GM23248 (cell line): ENCODE measurements around the gene RGS14. TPM values are rescaled to one million over a fixed set of nuclear protein-coding genes. Genes with fewer than 3 reads are reported as not detected.

Experiments
- DNase-seq: peaks from one replicate; pipeline ENCODE4 v3.0.0-alpha.2; 2015
- H2AFZ ChIP-seq: fragments of 200-600 bp; sonication (generic); 2 replicates; pipeline ENCODE4 v1.6.1; 2016; ENCODE audit warnings: antibody characterized with exemption
- H3F3A ChIP-seq: fragments of 200-600 bp; sonication (generic); 2 replicates; pipeline ENCODE4 v1.6.1; 2016; ENCODE audit warnings: mild to moderate bottlenecking, antibody characterized with exemption, mixed run types; ENCODE audit not compliant: insufficient read depth
- H3K27ac ChIP-seq: fragments of 200-600 bp; sonication (generic); 2 replicates; pipeline ENCODE4 v1.5.1; 2016; ENCODE audit warnings: mild to moderate bottlenecking
- H3K27me3 ChIP-seq: fragments of 200-600 bp; sonication (generic); replicated peaks from 2 replicates; pipeline ENCODE4 v1.6.1; 2016; ENCODE audit warnings: mild to moderate bottlenecking; ENCODE audit not compliant: insufficient read depth
- H3K36me3 ChIP-seq: fragments of 200-600 bp; sonication (generic); 2 replicates; pipeline ENCODE4 v1.6.1; 2016; ENCODE audit warnings: low read depth, mild to moderate bottlenecking
- H3K4me1 ChIP-seq: fragments of 200-600 bp; sonication (generic); 2 replicates; pipeline ENCODE4 v1.6.1; 2016; ENCODE audit warnings: mild to moderate bottlenecking; ENCODE audit not compliant: insufficient read depth
- H3K4me2 ChIP-seq: fragments of 200-600 bp; sonication (generic); one replicate; pipeline ENCODE4 v1.6.1; 2016; ENCODE audit warnings: mild to moderate bottlenecking; ENCODE audit not compliant: unreplicated experiment
- H3K4me3 ChIP-seq: fragments of 200-600 bp; sonication (generic); 2 replicates; pipeline ENCODE4 v1.5.1; 2016; ENCODE audit warnings: mild to moderate bottlenecking
- H3K79me2 ChIP-seq: fragments of 200-600 bp; sonication (generic); 2 replicates; pipeline ENCODE4 v1.6.1; 2016; ENCODE audit warnings: mild to moderate bottlenecking; ENCODE audit not compliant: insufficient read depth
- H3K9ac ChIP-seq: fragments of 200-600 bp; sonication (generic); 2 replicates; pipeline ENCODE4 v1.6.1; 2016; ENCODE audit warnings: mild to moderate bottlenecking
- H3K9me2 ChIP-seq: fragments of 200-600 bp; sonication (generic); 2 replicates; pipeline ENCODE4 v1.6.1; 2016; ENCODE audit warnings: mixed run types, mild to moderate bottlenecking, moderate library complexity; ENCODE audit not compliant: insufficient read depth
- H3K9me3 ChIP-seq: fragments of 200-600 bp; sonication (generic); one replicate; pipeline ENCODE4 v1.6.1; 2017; ENCODE audit warnings: low read depth
- H4K20me1 ChIP-seq: fragments of 200-600 bp; sonication (generic); 2 replicates; pipeline ENCODE4 v1.6.0; 2016; ENCODE audit not compliant: insufficient read depth
- EZH2 ChIP-seq: fragments of 200-600 bp; sonication (generic); IDR thresholded peaks from 2 replicates; pipeline ENCODE4 v1.6.1; 2018; ENCODE audit warnings: antibody characterized with exemption, mild to moderate bottlenecking; ENCODE audit not compliant: insufficient read depth, poor library complexity, severe bottlenecking
- EZH2phosphoT487 ChIP-seq: fragments of 200-600 bp; sonication (generic); IDR thresholded peaks from 2 replicates; pipeline ENCODE4 v1.6.1; 2018; ENCODE audit warnings: antibody characterized with exemption, moderate library complexity, mild to moderate bottlenecking, low read depth; ENCODE audit not compliant: insufficient read depth
- WGBS, 2 experiments: methylation state at CpG; one replicate each; pipeline ENCODE4 v1.1.6; 2015 to 2017; ENCODE audit warnings: low lambda C conversion rate in 2 of 2, low coverage in 1 of 2; ENCODE audit errors: missing lambda C conversion rate in 2 of 2; 5-methylcytosine and 5-hydroxymethylcytosine counted together
- in situ Hi-C: fragments of 300-500 bp; cut with MboI; formaldehyde crosslinking; loops from 2 replicates; pipeline ENCODE4 v1.15.0; 2020
- polyA plus RNA-seq: library from polyadenylated mRNA; unstranded; fragments of >200 nt; fragmentation: Nextera tagmentation; extraction: Ambion mirVana; gene quantifications from 2 replicates; pipeline ENCODE4 v1.2.1, GENCODE V29; 2016
- total RNA-seq: library from RNA; depleted of rRNA; stranded (reverse); fragments of >200 nt; shearing (Covaris generic); gene quantifications from 2 replicates; pipeline ENCODE4 v1.2.3, GENCODE V29; 2014

RGS14 gene
- total and polyA plus RNA-seq, 2 experiments from 2014 or later: 2.5 to 6.4 TPM

DNA sequence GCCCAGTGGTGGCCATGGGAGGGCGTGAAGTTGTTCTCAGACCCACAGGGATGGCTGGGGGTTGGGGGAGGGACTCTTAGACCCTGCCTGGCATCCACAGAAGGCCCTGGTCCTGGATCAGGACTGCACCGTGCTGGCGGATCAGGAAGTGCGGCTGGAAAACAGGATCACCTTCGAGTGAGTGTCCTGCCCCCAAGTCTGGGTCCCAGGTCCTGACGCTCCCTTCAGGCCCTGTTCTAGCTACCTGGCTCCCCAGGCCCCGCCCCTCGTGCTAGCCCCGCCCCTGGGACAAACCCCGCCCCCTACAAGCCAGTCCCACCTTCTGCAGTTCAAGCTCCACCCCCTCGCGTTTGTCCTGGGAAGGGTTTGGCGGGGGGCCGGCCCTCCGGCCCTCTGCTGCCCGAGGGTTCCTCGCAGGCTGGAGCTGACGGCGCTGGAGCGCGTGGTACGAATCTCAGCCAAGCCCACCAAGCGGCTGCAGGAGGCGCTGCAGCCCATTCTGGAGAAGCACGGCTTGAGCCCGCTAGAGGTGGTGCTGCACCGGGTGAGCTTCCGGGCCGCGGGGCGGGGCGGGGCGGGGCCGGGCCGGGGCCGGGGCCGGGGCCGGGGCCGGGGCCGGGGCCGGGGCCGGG is 12.9 kb downstream of the RGS14 start:
- peak overlapping the region; percentile 64 for H3K4me3 ChIP-seq
- H3K4me1 ChIP-seq: peaks cover 9% of the 10 kb centered on the region; the same call in 1 of the 2 replicates
- no peak for TF ChIP-seq EZH2phosphoT487
- no peak overlapping the region for H3K4me2 ChIP-seq
- no peak overlapping the region for H3K27ac ChIP-seq
- H2AFZ ChIP-seq: 0 out of 2 replicates have a peak overlapping the region, but pooled peaks have one; percentile 70
- H3K27me3 ChIP-seq: no peaks in the 10 kb centered on the region
- H3F3A ChIP-seq: no peaks in the 10 kb centered on the region
- in situ Hi-C loops: no loop called here
- no peaks in the 10 kb centered on the region for H3K9me3 ChIP-seq
- no peak overlapping the region for H3K9ac ChIP-seq
- no peaks in the 10 kb centered on the region for H3K79me2 ChIP-seq
- 11 to 19% methylated on average over 19 to 39 of the region's 42 CpGs for WGBS, 2 experiments
- peak; percentile 94 for DNase-seq
- no peaks in the 10 kb centered on the region for H4K20me1 ChIP-seq
- H3K36me3 ChIP-seq: no peaks in the 10 kb centered on the region
- H3K9me2 ChIP-seq: no peaks in the 10 kb centered on the region

DNA sequence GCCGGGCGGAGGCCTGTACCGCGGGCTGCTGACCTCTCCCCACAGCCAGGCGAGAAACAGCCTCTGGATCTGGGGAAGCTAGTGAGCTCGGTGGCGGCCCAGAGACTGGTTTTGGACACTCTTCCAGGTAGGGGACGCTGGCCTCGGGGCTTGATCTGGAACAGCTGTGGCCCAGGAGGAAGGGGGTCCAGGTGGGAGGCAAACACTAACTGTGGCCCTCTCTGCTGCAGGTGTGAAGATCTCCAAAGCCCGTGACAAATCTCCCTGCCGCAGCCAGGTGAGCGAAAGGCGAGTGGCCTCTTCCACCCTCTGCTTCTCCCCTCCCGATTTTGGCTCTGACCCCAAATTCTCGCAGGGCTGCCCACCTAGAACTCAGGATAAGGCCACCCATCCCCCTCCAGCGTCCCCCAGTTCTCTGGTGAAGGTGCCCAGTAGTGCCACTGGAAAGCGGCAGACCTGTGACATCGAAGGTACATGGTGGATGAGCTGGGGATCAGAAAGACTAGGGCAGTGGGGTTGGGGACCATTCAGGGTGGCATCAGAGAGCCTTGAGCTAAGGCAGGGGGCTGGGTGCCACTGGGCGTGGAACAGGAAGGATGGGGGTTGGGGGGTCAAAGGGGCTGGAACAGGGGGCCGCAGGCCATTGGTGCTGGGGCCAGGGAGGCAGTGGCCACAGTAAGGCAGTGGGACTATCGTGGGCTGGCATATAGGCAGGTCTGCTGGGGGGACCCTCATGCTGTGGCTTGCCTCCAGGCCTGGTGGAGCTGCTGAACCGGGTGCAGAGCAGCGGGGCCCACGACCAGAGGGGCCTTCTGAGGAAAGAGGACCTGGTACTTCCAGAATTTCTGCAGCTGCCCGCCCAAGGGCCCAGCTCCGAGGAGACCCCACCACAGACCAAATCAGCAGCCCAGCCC is 13.7 kb downstream of the RGS14 start:
- H3K27ac ChIP-seq: no peak overlapping the region
- peak overlapping the region; percentile 64 for H3K4me3 ChIP-seq
- peaks cover 9% of the 10 kb centered on the region; the same call in 1 of the 2 replicates for H3K4me1 ChIP-seq
- H2AFZ ChIP-seq: peak overlapping the region; percentile 70
- peak overlapping the region; percentile 50 for H3K4me2 ChIP-seq
- no peak for DNase-seq
- no peaks in the 10 kb centered on the region for H3K36me3 ChIP-seq
- H3K9me3 ChIP-seq: no peaks in the 10 kb centered on the region
- no peaks in the 10 kb centered on the region for H3F3A ChIP-seq
- no peaks in the 10 kb centered on the region for H4K20me1 ChIP-seq
- H3K9ac ChIP-seq: peak overlapping the region; percentile 48
- TF ChIP-seq EZH2 (no peak), EZH2phosphoT487 (no peak)
- H3K27me3 ChIP-seq: no peaks in the 10 kb centered on the region
- in situ Hi-C loops: no loop called here
- 50 to 62% methylated on average over 21 to 24 of the region's 26 CpGs for WGBS, 2 experiments
- H3K9me2 ChIP-seq: no peaks in the 10 kb centered on the region
- no peaks in the 10 kb centered on the region for H3K79me2 ChIP-seq

DNA sequence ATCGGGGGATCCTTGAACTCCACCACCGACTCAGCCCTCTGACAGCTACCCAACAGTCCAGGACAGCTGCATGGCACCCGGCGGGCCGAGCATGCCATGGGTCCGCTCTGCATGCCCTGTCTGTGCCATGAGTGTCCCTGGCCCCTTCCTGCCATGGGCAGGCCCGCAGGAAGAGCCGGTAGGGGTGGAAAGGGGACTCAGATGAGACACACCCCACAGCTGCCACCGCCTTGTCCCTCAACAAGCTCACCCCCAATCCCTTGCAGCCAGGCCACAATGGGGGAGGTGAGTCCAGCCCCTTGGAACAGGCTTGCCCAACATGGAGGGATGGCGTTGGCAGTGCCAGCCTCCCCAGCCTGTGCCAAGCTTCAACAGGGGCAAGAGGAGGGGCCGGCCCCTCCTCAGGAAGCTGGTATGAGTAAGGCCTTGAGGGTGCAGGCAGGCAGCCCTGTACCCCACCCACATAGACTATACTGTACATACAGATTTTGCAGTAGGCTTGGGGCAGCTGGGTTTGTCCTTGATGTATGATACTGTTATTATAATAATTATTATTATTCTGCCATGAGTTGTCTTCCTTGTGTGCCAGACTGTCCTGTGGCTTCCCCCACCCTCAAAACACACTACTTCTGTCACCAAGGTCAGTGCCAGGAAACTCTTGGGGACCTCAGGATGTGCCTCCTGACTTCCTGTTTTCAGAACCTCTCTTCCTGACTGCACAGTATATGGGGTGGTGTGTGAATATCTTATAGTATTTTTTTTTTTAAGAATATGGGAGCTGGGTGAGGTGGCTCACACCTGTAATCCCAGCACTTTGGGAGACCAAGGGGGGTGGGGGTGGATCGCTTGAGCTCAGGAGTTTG is 14.5 kb downstream of the RGS14 start:
- no peak for DNase-seq
- no peak for TF ChIP-seq EZH2phosphoT487
- no peak for TF ChIP-seq EZH2
- WGBS, 2 experiments: 87 to 91% methylated on average over 11 of the region's 12 CpGs

DNA sequence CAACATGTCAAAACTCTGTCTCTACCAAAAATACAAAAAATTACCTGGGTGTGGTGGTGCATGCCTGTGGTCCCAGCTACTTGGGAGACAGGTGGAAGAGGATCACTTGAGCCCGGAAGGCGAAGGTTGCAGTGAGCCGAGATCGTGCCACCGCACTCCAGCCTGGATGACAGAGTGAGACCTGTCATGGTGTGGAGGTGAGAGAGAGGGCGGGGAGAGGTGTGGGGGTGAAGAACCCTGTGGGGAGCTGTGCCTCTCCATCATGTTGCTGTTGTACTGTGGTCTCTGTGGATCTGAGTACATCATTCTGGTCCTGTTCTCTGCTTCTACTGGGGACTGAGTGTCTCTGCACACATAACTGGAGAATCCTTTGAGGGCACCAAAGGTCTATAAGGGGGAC is 15.2 kb downstream of the RGS14 start:
- H3K9me2 ChIP-seq: no peaks in the 10 kb centered on the region
- WGBS, 2 experiments: 88 to 90% methylated on average over 6 of the region's 6 CpGs
- no peaks in the 10 kb centered on the region for H3K79me2 ChIP-seq
- no peaks in the 10 kb centered on the region for H3K4me1 ChIP-seq
- H3K4me3 ChIP-seq: no peak overlapping the region
- TF ChIP-seq EZH2 (no peak), EZH2phosphoT487 (no peak)
- no peaks in the 10 kb centered on the region for H4K20me1 ChIP-seq
- DNase-seq: no peak
- no peaks in the 10 kb centered on the region for H3K9me3 ChIP-seq
- no peak overlapping the region for H2AFZ ChIP-seq
- H3K4me2 ChIP-seq: no peak overlapping the region
- H3K36me3 ChIP-seq: no peaks in the 10 kb centered on the region
- no peak overlapping the region for H3K9ac ChIP-seq
- no peaks in the 10 kb centered on the region for H3F3A ChIP-seq
- in situ Hi-C loops: no loop called here
- H3K27ac ChIP-seq: no peak overlapping the region
- no peaks in the 10 kb centered on the region for H3K27me3 ChIP-seq

More for the DNA sequence above, 14.5 kb downstream of the RGS14 start:
- Histone ChIP-seq H2AFZ (no peak overlapping the region), H3K79me2 (no peaks in the 10 kb centered on the region), H3K36me3 (no peaks in the 10 kb centered on the region), H3K9me2 (no peaks in the 10 kb centered on the region), H3F3A (no peaks in the 10 kb centered on the region), H3K9ac (no peak overlapping the region), H4K20me1 (no peaks in the 10 kb centered on the region), H3K27ac (no peak overlapping the region), H3K4me2 (no peak overlapping the region), H3K27me3 (no peaks in the 10 kb centered on the region), H3K4me1 (peaks cover 4% of the 10 kb centered on the region; the same call in 1 of the 2 replicates), H3K9me3 (no peaks in the 10 kb centered on the region), H3K4me3 (no peak overlapping the region)
- in situ Hi-C loops: no loop called here
